ENCODE data around the gene RASSF5.

DNA sequence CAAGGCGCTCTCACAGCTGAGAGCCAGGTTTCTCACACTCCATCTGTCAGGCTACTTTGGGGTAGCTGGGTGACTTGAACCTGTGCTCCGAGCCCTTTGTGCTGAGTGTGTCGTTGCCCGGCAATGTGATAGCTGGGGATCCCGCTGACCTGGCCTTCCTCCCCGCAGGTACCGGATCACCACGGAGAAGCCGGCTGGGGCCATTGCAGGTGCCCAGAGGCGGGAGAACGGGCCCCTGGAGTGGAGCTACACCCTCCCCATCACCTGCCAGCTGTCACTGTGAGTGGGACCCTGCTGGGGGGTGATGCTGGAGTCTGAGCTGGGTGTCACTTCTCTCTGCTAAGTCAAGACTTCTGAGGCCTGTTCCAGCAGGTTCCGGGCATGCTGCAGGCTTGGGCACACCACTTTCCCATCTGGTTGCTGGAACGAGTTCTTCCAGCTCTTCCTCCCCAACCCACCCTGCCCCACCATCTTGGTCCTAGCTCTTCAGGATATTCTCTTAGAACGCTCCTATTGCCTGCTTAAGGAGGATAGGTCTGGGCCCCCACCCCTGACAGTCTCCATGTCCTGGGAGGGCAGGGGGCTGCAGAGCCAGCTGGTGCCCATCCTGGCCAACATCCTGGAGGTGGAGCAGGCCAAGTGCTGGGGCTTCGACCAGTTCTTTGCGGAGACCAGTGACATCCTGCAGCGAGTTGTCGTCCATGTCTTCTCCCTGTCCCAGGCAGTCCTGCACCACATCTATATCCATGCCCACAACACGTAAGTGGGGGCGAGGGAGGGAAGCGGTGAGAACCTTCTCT is 29.6 kb upstream of the RASSF5 start:
- TF ChIP-seq, protein P1, sequence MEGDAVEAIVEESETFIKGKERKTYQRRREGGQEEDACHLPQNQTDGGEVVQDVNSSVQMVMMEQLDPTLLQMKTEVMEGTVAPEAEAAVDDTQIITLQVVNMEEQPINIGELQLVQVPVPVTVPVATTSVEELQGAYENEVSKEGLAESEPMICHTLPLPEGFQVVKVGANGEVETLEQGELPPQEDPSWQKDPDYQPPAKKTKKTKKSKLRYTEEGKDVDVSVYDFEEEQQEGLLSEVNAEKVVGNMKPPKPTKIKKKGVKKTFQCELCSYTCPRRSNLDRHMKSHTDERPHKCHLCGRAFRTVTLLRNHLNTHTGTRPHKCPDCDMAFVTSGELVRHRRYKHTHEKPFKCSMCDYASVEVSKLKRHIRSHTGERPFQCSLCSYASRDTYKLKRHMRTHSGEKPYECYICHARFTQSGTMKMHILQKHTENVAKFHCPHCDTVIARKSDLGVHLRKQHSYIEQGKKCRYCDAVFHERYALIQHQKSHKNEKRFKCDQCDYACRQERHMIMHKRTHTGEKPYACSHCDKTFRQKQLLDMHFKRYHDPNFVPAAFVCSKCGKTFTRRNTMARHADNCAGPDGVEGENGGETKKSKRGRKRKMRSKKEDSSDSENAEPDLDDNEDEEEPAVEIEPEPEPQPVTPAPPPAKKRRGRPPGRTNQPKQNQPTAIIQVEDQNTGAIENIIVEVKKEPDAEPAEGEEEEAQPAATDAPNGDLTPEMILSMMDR (IDR thresholded peaks at IDR 0.05) = no peak
- TF ChIP-seq POLR2A (IDR thresholded peaks at IDR 0.05) (no peak), POLR2AphosphoS5 (IDR thresholded peaks at IDR 0.05; ENCODE audit: insufficient read depth in 1 of 2, low read depth in 1 of 2) (no peak)
